DMS 273 (cell line): ENCODE results near the gene RNASE7.
"Not testable (repeated sequence)": the region's sequence is repeated elsewhere in the genome, so short reads cannot be mapped to it uniquely, and the experiment has no call there.

Experiments used
- DNase-seq: peaks from one replicate; lab custom pipeline; 2025; ENCODE audit not compliant: unreplicated experiment; lab: John Stamatoyannopoulos, UW

RNASE7 gene

DNA sequence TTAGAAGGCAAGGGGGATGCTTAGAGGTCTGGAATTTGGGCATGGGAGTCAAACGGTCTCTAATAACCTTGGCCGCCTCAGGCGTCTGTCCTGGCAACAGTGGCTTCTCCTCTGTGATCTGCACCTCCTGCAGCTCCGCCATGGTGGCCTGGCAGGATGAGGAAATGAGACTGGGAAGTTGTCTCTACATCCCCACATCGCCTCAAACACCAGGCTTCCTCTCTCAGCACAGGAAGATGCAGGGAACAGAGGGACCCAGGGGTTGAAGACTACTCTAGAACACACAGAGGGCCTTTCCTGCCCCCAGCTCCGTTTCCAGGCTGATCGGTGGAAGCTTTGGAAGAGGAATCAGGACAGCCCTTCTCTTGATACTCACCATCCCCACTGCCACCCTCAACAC lies 19.0 kb upstream of the RNASE7 start:
- no peak for DNase-seq

DNA sequence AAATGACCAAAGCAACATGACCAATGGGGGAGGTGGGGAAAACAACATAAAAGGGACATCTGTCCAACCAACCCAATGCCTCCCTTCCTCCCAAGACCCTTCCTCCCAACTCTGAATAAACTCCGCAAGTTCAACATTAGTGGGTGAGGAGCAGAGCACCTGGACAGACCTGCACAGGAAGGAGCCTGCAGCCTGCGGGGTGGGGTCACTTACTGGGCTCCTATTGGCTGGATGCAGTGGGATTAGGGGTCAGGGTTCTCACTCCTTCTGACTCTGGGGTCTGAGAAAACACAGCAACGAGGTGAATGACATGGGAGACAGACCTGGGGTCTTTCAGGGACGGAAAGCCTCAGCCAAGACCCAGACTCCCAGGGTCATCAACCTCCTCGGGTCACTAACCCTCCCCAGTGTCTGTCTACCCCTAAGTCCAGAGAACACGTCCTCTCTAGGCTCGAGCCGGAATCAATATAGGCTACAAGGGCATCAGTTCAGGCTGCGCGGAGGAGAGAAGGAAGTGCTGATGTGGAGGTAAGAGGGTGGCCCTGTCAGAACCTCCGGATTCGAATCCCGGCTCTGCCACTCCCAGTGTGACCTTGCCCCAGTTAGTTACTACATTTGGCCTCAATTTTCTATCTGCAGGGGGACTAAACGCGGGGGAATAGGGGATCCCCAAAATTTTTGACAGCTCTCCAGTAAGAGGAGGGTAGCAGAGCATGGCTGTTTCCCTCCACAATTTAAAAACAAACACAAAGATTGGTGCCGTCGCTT lies 18.2 kb upstream of the RNASE7 start:
- DNase-seq = no peak

DNA sequence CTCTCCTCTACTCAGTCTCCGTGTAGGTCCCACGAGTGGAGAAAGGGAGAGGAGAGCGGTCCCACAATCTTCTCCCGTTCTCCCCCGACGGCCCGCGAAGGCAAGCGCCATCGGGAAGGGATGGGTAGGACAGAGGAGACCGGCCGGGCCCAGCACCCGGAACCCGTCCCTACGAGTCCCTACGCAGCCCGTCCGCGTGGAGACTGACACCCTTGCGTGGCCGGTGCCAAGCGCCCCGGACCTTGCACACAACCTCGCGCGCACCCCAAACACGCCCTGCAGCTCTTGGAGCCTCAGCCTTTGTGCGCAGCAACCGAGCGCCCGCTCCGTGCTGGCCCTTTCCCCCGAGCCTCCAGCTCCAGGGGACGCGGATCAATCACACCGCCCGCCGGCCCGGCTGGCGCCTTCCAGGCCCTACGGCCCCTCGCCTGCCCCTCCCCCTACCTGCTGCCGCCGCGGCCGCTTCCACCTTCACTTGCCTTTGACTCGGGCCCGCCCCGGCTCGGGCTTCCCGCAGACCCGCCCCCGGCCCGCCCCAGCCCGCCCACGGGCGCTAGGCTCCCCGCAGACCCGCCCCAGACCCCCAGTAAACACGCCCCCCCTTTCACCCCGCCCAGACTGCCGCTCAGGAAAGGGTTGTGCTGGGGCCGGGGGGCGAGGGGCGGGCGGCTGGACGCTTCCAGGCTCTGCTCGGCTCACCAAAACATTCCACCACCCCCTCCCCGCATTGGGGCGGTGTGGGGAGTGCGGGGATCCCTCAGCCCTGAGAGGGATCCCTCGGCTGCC lies 17.4 kb upstream of the RNASE7 start, which contains the start of gene NDRG2:
Gene NDRG2 (minus strand): TSS at position 477 of the 786 bp plus-strand sequence. CDS start 1,746 bp downstream, outside the sequence.
- DNase-seq = peak; percentile 78

DNA sequence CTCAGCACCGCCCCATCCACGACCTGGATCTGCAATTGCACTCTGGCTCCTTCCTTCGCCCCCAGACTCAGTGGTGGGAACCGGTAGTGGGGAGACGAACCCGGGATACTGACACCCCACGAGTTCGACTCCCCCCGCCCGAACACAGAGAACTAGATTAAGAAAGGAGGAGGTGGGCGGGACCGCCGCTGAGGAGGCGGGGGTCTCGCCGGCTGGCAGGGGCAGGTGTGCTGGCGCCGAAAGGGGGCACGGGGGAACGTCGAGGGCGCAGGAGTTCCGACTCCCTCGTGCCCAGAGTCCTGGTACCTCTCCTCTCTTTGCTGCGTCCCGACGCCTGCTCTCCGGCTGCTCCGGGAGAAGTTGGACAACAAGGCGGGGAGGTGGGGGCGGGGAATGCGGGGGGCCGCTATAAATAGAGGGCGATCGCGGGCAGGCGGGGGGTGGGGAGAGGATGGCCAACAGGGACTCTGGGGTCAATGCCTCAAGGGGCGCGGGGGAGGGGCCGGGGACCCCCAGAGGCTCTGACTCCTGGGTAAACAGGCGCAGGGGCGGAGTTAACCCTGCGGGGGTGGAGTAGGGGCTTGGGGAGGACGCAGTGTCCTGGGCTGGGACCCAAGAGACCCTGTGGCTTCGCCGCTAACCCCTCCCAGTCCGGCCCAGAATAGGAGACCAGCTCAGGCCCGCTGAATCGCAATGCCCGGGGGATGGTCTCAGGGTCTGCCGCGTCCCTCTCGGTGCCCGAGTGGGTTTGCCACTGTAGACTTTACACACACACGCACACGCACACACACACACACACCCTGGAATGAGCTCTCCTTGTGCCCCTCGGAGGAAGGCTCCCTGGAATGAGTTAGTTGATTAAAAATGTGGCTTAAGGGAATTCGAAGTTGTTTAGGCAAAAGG lies 16.5 kb upstream of the RNASE7 start:
- DNase-seq = peak; percentile 38

DNA sequence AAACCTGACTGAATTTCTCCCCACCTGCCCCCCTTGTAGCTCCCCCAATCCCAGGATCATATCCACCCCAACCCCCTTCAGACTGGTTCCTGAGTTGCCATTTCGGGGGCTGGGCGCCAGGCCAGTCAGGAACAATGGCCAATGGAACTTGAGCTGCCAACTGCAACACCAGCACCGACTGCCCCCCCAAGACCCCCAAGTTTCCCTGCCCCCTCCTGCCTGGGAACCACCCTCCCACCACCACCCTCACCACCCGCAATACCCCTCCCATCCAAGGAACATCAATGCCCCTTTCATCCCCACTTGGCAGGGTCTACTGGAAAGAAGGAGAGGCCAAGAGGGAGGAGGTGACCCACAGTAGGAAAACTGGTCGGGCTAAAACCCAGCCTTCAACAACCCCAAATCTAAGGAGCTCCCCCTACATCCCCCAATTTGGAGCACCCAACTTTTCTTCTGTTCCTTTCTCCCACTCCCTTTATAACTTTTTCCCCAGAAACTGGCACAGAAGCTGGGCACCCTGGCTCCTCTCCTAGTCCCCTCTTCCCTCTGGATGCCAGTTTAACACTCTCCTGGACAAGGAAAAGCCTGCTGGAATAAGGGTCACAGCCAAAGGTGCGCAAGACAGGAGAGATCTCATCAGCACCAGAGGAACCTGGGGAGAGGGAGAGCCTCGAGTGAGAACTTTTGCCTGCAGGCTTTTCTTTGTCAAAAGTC lies 15.7 kb upstream of the RNASE7 start:
- no peak for DNase-seq

DNA sequence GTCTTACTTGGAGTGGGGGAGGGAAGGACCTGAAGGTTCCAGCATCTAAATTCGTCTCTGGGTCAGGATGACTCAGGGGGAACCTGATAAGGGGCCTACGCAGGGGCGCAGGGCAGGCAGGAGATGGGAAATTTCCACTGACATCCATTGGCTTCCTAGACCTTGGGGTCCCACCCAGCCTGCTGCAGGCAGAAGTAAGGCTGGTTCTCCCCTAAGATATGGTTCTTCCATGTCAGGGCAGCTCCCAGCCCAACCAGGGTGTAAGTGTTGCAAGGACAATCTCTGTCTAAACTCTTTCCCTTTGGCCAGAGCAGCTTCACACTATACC lies 15.2 kb upstream of the RNASE7 start:
- DNase-seq = no peak

DNA sequence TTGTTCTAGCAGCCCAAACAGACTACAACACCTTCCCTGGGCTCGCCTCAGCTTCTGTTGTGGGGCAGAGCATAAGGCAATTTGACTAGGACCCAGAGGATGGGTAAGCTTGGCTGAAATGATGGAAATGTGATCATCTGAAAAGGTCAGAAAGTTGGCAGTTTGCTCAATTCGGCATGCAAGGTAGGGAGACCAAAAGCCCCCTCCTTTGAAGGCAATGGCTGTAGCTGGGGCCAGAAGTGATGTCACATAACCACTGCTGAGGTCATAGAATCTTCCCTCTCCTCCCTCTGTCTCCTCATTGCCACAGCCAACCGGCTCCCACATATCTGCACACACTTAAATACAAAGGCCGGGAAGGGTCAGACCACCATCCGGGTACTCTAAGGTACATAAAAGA lies 12.2 kb upstream of the RNASE7 start, which contains the start of gene TPPP2:
Gene TPPP2 (plus strand): TSS at position 301 of the 400 bp plus-strand sequence. CDS start 365 bp downstream, outside the sequence.
- no peak for DNase-seq

DNA sequence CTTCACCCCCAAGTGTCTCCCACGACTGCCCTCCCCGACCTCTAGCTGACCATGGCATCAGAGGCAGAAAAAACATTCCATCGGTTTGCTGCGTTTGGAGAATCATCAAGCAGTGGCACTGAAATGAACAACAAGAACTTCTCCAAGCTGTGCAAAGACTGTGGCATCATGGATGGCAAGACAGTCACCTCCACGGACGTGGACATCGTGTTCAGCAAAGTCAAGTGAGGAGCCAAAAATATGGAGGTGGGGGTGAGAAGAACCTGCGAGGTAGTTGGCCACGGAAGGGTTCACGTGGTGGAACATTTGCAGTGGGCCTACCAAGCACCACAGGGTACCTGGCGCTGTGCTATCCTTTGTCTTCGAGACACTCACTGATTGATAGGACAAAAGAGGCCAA lies 11.6 kb upstream of the RNASE7 start:
- DNase-seq = no peak

DNA sequence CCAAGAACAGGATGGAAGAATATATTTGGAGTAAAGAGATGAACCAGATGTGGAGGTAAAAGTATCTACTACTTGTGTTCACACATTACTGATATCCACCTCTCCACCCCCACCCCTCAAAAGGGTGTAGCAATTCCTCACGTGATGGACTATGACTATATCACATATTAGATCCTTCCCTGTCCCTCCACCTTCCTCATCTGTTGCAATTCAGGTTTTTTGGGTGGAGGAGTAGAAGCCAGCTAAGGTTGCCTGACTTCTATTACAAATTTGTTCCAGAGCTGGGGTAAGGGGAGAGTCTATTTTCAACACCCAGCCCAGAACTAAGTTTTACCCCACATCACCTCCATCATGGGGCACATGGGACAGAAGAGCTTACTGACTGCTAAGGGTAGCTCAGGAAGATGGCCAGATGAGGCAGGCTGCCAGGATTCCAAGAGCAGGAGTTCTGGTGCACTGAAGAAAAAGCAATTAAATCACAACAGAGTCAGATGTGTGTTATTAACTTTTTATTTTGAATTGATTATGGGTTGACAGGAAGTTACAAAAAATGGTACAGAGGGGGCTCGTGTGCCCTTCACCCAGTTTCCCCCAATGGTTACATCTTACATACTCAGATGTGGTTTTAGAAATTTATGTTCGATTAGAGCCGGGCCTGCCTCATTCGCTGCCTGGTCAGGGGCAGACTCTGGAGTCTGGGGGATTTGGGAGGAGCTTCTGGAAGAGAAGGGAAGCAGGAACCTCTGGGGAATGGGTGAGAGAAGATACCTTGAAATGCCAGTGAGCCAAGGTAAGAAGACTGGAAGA lies 9.6 kb upstream of the RNASE7 start:
- DNase-seq = no peak

DNA sequence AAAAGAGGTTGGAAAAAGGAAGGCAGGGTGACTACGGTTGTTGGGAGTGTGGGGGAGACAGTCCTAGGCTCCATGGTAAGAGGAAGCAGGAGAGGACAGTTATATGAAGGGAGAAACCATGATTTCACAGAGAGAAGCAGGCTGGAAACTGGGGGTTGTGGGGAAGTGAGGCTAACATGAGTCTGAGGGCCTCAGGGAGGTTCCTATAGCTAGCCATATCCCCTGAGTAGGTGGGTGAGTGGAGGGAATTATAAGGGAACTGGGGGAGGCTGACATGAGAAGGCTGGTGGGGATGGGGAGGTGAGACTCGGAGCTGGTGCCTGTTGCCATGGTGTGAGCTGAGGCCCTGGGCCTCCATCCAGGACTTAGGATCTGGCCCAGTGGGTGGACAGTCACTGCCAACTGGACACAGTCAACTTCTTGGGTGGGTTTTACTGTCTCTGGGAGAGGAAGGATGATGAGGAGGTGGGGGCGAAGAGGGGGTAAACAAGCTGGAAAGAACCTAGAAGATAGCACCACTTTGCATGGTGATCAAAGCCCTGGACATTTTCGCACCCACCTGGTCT lies 8.9 kb upstream of the RNASE7 start:
- no peak for DNase-seq

DNA sequence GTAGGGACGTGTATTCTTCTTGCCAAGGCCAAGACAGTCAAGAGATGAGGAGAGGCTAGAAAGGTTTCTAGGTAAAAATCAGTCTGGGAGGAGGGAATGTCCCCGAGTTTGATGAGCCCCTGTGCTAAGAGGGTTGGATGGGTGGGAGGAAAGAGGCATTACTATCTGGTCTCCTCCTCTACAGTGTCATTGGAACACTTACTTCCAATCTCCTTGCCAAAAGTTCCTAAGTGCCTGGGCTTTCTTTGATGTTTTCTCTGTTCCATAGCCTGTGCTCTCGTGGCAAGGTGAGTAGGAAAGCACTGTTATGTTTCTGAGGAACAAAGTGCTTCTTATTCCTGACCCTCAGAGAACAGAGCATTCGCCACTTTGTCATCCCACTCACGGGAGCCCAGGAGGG lies 7.5 kb upstream of the RNASE7 start, which contains the start of gene RNASE13:
Gene RNASE13 (minus strand): TSS at position 101 of the 400 bp plus-strand sequence. CDS start 519 bp downstream, outside the sequence.
- DNase-seq = no peak

DNA sequence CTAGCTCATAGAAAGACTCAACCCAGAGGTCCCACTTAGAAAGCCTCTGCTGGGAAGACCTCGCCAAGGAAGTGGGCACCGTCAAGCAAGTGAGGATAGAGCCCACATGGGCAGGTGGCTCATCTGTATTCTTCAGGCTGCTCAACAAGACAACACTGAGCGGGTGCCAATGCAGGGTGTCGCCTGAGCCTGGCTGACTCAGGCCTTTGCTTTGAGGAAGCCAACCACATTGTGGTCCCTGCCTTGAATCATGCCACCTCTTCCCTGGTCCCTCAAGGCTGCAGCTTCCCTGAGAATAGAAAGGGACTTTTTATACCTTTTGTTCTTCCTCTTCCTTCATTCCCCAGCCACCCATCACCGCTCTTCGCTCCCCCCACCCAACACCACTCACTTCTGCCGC lies 5.4 kb upstream of the RNASE7 start:
- DNase-seq = no peak

DNA sequence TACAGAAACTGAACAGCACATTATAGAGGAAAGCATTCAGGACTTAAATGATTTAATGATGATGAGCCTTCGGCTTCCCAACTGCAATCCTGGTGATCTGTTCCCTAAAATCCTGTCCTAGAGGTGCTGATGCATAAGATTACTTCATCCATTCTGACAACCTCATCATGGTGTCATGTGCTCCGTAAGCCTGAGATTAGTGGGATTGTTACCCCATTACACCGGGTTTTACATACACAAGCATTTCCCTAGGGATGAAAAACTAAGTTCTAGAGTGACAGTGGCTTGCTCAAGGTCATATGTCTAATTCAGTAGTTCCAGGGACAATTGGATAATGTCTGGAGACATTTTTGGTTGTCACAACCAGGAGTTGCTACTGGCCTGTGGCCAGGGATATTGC lies 5.0 kb upstream of the RNASE7 start:
- DNase-seq = no peak

DNA sequence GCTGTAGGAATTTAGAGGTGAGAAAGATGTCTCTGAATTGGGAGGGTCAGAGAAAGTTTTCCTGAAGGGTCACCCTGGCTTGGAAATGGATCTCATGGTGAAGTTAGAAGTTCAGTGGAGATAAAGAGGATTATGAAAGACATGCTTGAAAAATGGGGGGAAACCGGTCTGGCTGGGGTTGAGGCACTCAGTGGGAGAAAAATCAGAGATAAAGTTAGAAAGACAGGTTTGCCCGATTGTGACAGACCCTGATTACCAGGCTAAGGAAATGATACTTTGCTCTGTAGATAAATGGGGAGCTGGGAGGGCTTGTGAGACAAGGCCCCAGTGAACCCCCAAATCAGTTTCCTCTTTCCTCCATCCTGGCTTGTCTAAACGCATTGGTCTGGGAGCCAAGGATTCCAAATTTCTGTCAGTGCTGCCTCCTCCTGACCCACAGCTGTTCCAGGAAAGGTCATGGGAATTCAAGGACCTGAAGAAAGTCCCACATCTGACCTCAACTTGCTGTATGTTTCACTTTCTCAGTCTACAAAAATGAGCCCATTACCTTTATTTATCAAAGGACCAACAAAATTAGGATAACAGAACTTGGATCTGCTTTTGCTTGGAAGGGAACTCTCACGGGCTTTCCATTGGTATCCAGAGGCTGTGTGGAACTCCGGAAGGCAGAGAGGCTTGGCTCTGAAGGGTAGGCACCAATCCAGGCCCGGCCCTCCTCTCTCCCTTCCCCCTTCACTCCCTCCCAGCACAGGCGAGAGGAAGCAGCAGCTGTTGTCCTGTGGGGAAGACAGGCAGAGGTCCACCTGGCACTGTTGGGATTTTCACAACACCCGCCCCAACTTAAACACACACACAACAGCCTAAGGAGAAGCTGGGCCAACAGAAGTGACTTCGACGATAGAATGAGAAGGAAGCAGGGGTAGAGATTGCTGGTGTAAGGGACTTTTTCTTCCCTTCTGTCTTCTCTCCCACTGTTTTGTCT lies 3.4 kb upstream of the RNASE7 start:
- peak; percentile 90 for DNase-seq

DNA sequence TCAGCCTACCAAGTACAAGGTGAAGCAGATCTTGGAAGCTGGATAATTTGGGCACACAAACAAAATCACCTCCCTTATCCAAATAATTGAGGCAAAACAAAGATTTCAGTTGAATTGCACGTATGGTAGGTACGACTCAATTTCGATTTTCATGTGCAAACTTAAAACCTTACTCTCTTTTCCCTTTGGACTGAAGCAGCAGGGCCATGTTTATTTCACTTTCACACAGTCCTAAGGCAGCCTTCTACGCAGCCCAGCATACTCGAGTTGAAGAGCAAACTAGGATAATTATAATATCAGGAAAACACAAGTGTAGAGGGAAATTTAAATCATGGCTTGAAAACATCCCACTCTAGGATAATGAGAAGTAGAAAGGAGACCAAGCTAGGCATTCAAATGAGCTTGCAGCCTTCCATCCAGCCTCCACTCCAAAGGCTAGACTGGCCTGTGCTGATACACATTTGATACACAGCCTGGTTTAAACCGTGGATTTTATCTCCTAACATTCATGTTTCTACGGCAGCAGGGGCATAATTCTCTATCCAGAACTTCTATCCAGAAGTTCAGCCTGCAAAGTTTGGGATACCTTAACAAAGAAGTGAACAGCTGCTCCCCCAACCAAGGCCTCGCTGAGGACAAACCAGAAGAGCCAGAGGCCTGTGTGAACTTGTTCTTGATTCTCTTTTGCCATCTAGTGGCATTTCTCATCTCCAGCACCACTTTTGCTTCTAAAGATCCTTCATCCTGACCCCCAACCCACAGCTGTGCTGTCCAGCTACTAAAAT lies 2.4 kb upstream of the RNASE7 start:
- peak; percentile 89 for DNase-seq

DNA sequence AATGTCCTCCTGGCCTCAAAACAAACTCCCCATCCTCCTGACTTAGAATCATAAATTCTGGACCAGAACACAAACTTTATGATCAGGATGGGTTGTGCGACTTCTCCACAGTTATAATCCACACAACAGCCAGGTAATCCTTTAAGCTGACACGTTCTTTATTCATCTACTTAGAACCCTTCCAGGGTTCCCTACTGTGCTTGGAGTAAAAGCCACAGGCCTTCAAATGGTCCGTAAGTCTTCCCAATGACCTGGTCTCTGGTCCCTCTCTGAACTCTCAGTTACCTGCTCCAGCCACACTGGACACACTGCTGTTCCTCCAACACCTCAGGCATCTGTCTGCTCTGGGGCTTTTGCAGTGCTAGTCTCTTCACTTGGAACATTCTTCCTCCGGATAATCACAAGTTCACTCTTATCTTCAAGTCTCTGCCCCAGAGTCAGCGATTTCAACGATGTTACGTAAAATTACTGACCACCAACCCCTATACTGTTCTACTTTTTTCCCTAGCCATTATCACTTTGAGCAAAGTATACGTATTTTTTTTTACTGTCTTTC lies 1.7 kb upstream of the RNASE7 start:
- DNase-seq = no peak

DNA sequence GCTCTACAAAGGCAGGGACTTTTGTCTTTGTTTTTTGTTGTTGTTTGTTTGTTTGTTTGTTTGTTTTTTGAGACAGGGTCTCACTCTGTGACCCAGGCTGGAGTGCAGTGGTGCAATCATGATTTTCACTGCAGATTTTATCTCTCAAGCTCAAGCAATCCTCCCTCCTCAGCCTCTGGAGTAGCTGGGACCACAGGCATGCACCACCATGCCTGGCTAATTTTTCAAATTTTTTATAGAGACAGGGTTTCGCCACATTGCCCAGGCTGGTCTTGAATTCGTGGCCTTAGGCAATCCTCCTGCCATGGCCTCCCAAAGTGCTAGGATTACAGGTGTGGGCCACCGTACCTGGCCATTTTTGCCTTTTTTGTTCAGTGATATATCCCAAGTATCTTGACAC lies 1.2 kb upstream of the RNASE7 start:
- not testable (repeated sequence) for DNase-seq
